ENCODE measurements around the gene CD3D. TPM values are rescaled to one million over a fixed set of nuclear protein-coding genes. Genes with fewer than 3 reads are reported as not detected.

The CD3D gene
- not detected in 2 replicates for total RNA-seq

DNA sequence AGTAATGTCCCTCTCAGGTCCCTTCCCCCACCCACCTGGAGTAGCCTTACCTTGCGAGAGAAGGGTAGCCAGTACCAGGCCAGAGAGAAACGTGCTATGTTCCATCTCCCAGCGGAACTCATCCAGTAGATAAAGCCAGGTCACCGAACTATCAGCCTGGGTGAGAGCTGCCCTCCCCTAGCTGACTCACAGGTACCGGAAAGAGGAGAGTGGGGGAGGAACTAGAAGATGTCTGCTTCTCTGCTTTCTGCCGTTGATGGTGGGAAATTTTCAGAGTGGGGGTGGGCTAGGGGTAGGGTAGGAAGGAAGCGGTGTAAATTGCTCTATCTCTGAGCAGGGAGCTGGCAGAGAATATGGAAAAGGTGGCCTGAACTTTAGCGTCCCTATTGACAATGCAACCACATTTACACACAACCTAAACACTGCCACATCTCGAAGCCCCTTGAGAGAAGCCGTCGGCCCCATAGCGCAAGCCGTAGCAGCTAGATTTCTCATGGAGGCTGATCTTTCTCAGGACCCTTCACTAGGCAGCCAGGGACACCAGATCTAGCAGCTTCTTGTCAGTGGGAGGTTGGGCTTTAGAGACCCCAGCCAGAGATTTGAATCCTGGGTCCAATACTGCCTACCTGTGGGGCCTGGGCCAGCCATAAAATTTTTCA, at the start of gene CD3D:
Gene CD3D, minus strand, starts transcription at position 203 of the 659 bp plus-strand sequence. Its CDS starts 98 bp downstream, at position 105.

GRCh38 chr11:118359295-118359958, 16.9 kb upstream of the CD3D start, which contains the start of gene UBE4A:
TSS of gene UBE4A (plus strand) at chr11:118359600. CDS start at chr11:118365081, 5,481 bp downstream.

GRCh38 chr11:118343981-118344515, 1.5 kb upstream of the CD3D start, which contains the start of gene CD3G:
TSS of gene CD3G (plus strand) at chr11:118344344. CDS start at chr11:118344424, 80 bp downstream.

DNA sequence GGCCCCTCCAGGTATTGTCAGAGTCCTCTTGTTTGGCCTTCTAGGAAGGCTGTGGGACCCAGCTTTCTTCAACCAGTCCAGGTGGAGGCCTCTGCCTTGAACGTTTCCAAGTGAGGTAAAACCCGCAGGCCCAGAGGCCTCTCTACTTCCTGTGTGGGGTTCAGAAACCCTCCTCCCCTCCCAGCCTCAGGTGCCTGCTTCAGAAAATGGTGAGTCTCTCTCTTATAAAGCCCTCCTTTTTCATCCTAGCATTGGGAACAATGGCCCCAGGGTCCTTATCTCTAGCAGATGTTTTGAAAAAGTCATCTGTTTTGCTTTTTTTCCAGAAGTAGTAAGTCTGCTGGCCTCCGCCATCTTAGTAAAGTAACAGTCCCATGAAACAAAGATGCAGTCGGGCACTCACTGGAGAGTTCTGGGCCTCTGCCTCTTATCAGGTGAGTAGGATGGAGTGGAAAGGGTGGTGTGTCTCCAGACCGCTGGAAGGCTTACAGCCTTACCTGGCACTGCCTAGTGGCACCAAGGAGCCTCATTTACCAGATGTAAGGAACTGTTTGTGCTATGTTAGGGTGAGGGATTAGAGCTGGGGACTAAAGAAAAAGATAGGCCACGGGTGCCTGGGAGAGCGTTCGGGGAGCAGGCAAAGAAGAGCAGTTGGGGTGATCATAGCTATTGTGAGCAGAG, 37.8 kb downstream of the CD3D start, which contains the start of gene CD3E:
Gene CD3E, plus strand, starts transcription at position 163 of the 681 bp plus-strand sequence. Its CDS starts 223 bp downstream, at position 386.

Other genes starting within 250 kb of the CD3D start
- 2.5 and 7.8 TPM in 2 replicates for gene SCN4B, start 189.9 kb downstream of the CD3D start, total RNA-seq
- gene SCN2B, start 166.1 kb downstream of the CD3D start, total RNA-seq: 0.15 and 0.23 TPM in 2 replicates
- gene JAML, start 117.7 kb downstream of the CD3D start, total RNA-seq: not detected in 2 replicates
- gene MPZL3, start 90.3 kb downstream of the CD3D start, total RNA-seq: 11.7 and 12.1 TPM in 2 replicates
- gene MPZL2, start 78.4 kb downstream of the CD3D start, total RNA-seq: 77.9 and 80.6 TPM in 2 replicates
- gene CD3E, start 38.0 kb downstream of the CD3D start, total RNA-seq: not detected in 2 replicates
- not detected in 2 replicates for gene CD3G, start 1.6 kb upstream of the CD3D start, total RNA-seq
- gene UBE4A, start 16.9 kb upstream of the CD3D start, total RNA-seq: 24.6 and 27.8 TPM in 2 replicates
- gene ATP5MG, start 58.9 kb upstream of the CD3D start, total RNA-seq: 44.9 and 67.7 TPM in 2 replicates
- gene KMT2A, start 93.8 kb upstream of the CD3D start, total RNA-seq: 19.8 and 22.3 TPM in 2 replicates
- gene TTC36, start 184.8 kb upstream of the CD3D start, total RNA-seq: not detected in 2 replicates
- 26.8 and 42.5 TPM in 2 replicates for gene TMEM25, start 188.5 kb upstream of the CD3D start, total RNA-seq
- 22.8 and 27.1 TPM in 2 replicates for gene IFT46, start 223.2 kb upstream of the CD3D start, total RNA-seq
- gene ARCN1, start 229.7 kb upstream of the CD3D start, total RNA-seq: 118 and 119 TPM in 2 replicates